GM19397 (cell line): ENCODE results near the gene TBX4.

Source experiments
- ATAC-seq: cut with Tn5 transposase; IDR thresholded peaks from one replicate; pipeline ENCODE4 v1.9.1; 2021; ENCODE audit warnings: mild to moderate bottlenecking, moderate library complexity; ENCODE audit not compliant: unreplicated experiment

Gene TBX4

GRCh38 chr17:61452301-61453290 is at the start of gene TBX4:
Gene TBX4 (plus strand): TSS chr17:61452422. CDS start chr17:61456491, 4,069 bp downstream.
- ATAC-seq = no peak

GRCh38 chr17:61402978-61403800 is 49.0 kb upstream of the TBX4 start:
- no peak for ATAC-seq

- no peak for ATAC-seq
Observed at GRCh38 chr17:61403801-61404662, 48.2 kb upstream of the TBX4 start.

- ATAC-seq = no peak
Observed at GRCh38 chr17:61404663-61404912, 47.6 kb upstream of the TBX4 start.

GRCh38 chr17:61404913-61405685 is 47.1 kb upstream of the TBX4 start:
- ATAC-seq = no peak

- ATAC-seq = no peak
Observed at GRCh38 chr17:61405686-61406536, 46.3 kb upstream of the TBX4 start.

- no peak for ATAC-seq
Observed at GRCh38 chr17:61406537-61406845, 45.7 kb upstream of the TBX4 start.

GRCh38 chr17:61406971-61407911 is 45.0 kb upstream of the TBX4 start:
- no peak for ATAC-seq

- no peak for ATAC-seq
Observed at GRCh38 chr17:61408151-61409041, 43.8 kb upstream of the TBX4 start.

GRCh38 chr17:61409301-61410112 is 42.7 kb upstream of the TBX4 start:
- ATAC-seq = peak; percentile 31

- no peak for ATAC-seq
Observed at GRCh38 chr17:61410141-61411010, 41.8 kb upstream of the TBX4 start.

- ATAC-seq = no peak
Observed at GRCh38 chr17:61411011-61411260, 41.3 kb upstream of the TBX4 start.

- ATAC-seq = peak; percentile 2
Observed at GRCh38 chr17:61411261-61412142, 40.7 kb upstream of the TBX4 start.

GRCh38 chr17:61412143-61412859 is 39.9 kb upstream of the TBX4 start:
- ATAC-seq = peak; percentile 67
